SK-N-SH treated with all-trans-retinoic acid at 6 μM for 48 hours (cell line): Measurements from ENCODE around the gene DDX31.

Source experiments
- TOX ChIP-seq: fragments of 250-450 bp; sonication (Bioruptor Pico); IDR thresholded peaks from 2 replicates; pipeline ENCODE4 v1.8.0; 2021; ENCODE audit warnings: mild to moderate bottlenecking, moderate library complexity, borderline replicate concordance
- ZNF70 ChIP-seq: fragments of 450-650 bp; formaldehyde crosslinking; IDR thresholded peaks from 2 replicates; pipeline ENCODE4 v1.5.0; 2020; ENCODE audit warnings: mild to moderate bottlenecking, moderate library complexity

DNA sequence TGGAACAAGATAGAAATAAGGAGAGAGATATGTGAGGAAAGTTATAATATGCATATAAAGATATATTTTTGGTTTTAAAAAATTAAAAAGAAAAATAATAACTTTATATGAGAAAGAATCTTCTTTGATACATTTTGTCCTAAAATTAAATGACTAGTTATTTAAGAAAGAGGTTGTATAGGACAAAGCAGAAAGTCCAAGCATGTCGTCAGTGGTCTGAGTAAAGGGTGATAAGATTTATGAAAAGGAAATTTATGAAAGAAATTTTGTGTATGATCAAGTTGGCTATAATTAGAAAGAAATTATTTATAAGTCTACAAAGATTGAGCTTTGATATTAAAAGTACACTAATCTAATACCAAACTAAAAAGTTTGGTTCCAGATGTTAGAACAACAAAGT is 32.5 kb upstream of the DDX31 start:
- TF ChIP-seq TOX (no peak), ZNF70 (CRISPR knock-in tag) (no peak)
